Panc1 (cell line): Measurements from ENCODE around the gene MAEA. TPM values are rescaled to one million over a fixed set of nuclear protein-coding genes. Genes with fewer than 3 reads are reported as not detected.

Source experiments
- ATAC-seq: fragments of 200-7000 bp; cut with Tn5 transposase; 2 replicates; pipeline ENCODE4 v1.9.1; 2020; ENCODE audit warnings: mild to moderate bottlenecking, moderate library complexity
- BruUV-seq: library from RNA; stranded (reverse); fragments of 400-500 nt; replicated peaks from 2 replicates; lab custom pipeline; 2021; lab: Mats Ljungman, UMichigan
- CTCF ChIA-PET: fragments of 300-600 bp; sonication (Branson Sonifier 250); formaldehyde crosslinking; loops from one replicate; lab custom pipeline; 2022; ENCODE audit warnings: antibody characterized with exemption; lab: Charles Lee
- POLR2A ChIA-PET: fragments of 300-600 bp; sonication (Branson Sonifier 250); formaldehyde crosslinking; loops from one replicate; lab custom pipeline; 2022; ENCODE audit warnings: antibody characterized with exemption; lab: Charles Lee
- DNase-seq: peaks from one replicate; pipeline ENCODE4 v3.0.0-alpha.2; 2010; ENCODE audit warnings: low read depth, low spot score
- H3K27ac ChIP-seq: 2 replicates; pipeline ENCODE4 v1.5.1; 2011; ENCODE audit warnings: mild to moderate bottlenecking, low read length, inconsistent platforms
- H3K27me3 ChIP-seq: fragments of 200-500 bp; sonication (Bioruptor generic); 2 replicates; pipeline ENCODE4 v1.6.0; 2014; ENCODE audit warnings: low read length, inconsistent platforms; ENCODE audit not compliant: control insufficient read depth, insufficient read depth
- H3K36me3 ChIP-seq: fragments of 200-500 bp; sonication (Bioruptor generic); 2 replicates; pipeline ENCODE4 v1.5.1; 2014; ENCODE audit warnings: inconsistent platforms, mild to moderate bottlenecking, low read length, moderate library complexity; ENCODE audit not compliant: control insufficient read depth, insufficient read depth
- H3K4me1 ChIP-seq: 2 replicates; pipeline ENCODE4 v1.5.1; 2011; ENCODE audit warnings: inconsistent platforms, mild to moderate bottlenecking, low read length, moderate library complexity; ENCODE audit not compliant: control insufficient read depth, insufficient read depth
- H3K4me3 ChIP-seq, 2 experiments: 2 replicates each; pipeline ENCODE4 v1.5.1; 2011 to 2012; ENCODE audit warnings: low read depth in 2 of 2, low read length in 2 of 2, mild to moderate bottlenecking in 2 of 2, inconsistent platforms in 1 of 2, moderate library complexity in 1 of 2
- H3K9me3 ChIP-seq: fragments of 200-500 bp; sonication (Bioruptor generic); 2 replicates; pipeline ENCODE4 v1.5.1; 2014; ENCODE audit warnings: low read depth, mild to moderate bottlenecking, inconsistent platforms, low read length, moderate library complexity; ENCODE audit not compliant: control insufficient read depth, insufficient read depth
- POLR2AphosphoS5 ChIP-seq: IDR thresholded peaks from 2 replicates; pipeline ENCODE4 v1.6.1; 2012; ENCODE audit warnings: mild to moderate bottlenecking, low read depth, low read length, moderate library complexity
- SIN3A ChIP-seq: IDR thresholded peaks from 2 replicates; pipeline ENCODE4 v1.6.1; 2012; ENCODE audit warnings: low read depth, mild to moderate bottlenecking, low read length, moderate library complexity, borderline replicate concordance; ENCODE audit not compliant: insufficient read depth
- TCF7L2 ChIP-seq: IDR thresholded peaks from 2 replicates; pipeline ENCODE4 v1.6.1; 2011; ENCODE audit warnings: mild to moderate bottlenecking, low read depth, low read length, inconsistent platforms
- in situ Hi-C: cut with HindIII; loops from 2 replicates; pipeline ENCODE4 v1.10.0; 2016; ENCODE audit warnings: low sequenced_read_pairs, low pct_unique_long_range_greater_than_20kb
- intact Hi-C: fragments of 100-400 bp; cut with micrococcal nuclease; formaldehyde crosslinking; loops from one replicate; pipeline ENCODE4 v1.10.0; 2022; ENCODE audit not compliant: unreplicated experiment
- total RNA-seq: library from RNA; stranded (reverse); gene quantifications from one replicate; pipeline ENCODE4 v1.2.1, GENCODE V29; 2021; ENCODE audit not compliant: unreplicated experiment
- TF ChIP-seq, protein P1 (sequence below): fragments of 450-650 bp; IDR thresholded peaks from 2 replicates; pipeline ENCODE4 v1.5.1; 2017; ENCODE audit warnings: mild to moderate bottlenecking
- TF ChIP-seq, protein P2 (sequence below), 2 experiments: IDR thresholded peaks; 2 replicates each; pipeline ENCODE4 v1.6.1; 2011 to 2012; ENCODE audit warnings: low read depth in 2 of 2, control low read depth in 1 of 2, low read length in 1 of 2, mild to moderate bottlenecking in 1 of 2, moderate library complexity in 1 of 2; ENCODE audit not compliant: insufficient read depth in 1 of 2

MAEA gene
- total RNA-seq, 1 experiment from 2014 or later: 62.3 TPM

DNA sequence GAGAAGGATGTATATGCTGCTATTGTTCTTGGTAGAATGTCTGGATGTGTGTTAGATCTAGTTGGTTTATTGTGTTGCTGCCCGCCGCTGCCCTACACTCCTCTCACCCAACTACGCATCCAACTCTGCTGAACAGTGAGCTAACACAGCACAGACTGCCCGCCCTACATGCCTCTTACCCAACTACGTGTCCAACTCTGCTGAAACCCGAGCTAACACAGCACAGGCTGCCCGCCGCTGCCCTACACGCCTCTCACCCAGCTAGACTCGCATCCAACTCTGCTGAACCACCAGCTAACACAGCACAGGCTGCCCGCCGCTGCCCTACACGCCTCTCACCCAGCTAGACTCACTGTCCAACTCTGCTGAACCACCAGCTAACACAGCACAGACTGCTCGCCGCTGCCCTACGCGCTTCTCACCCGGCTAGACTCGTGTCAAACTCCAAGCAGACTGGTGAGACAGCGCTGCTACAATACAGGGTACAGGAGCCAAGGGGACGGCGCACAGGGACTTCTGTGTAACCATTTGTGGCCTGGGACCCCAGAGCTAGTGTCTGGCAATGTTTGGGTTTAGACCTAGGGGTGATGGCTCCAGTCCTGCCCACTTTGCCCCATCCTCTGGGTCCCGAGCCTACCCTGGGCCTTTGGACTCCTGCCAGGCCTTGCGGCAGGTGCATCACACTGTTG, 29.1 kb upstream of the MAEA start:
- ChIA-PET CTCF (interaction anchor here (0.7 kb wide), 1 partner anchor 187 kb away, joined by 3 read pairs; no protein-coding TSS in a partner anchor), POLR2A (no interaction called here)
- Histone ChIP-seq H3K9me3 (peaks cover 4% of the 10 kb centered on the region; the same call in 1 of the 2 replicates), H3K4me1 (no peaks in the 10 kb centered on the region), H3K27ac (no peak overlapping the region), H3K36me3 (no peaks in the 10 kb centered on the region), H3K27me3 (no peaks in the 10 kb centered on the region), H3K4me3 (no peak overlapping the region)
- DNase-seq (no peak), ATAC-seq (no peak)
- no TSS peak for BruUV-seq
- in situ Hi-C loops (no loop called here), intact Hi-C loops (loop anchor here (10.0 kb wide), 1 partner anchor 126 kb away; no protein-coding TSS in a partner anchor)
- TF ChIP-seq POLR2AphosphoS5: no peak
- TF ChIP-seq, protein P1, sequence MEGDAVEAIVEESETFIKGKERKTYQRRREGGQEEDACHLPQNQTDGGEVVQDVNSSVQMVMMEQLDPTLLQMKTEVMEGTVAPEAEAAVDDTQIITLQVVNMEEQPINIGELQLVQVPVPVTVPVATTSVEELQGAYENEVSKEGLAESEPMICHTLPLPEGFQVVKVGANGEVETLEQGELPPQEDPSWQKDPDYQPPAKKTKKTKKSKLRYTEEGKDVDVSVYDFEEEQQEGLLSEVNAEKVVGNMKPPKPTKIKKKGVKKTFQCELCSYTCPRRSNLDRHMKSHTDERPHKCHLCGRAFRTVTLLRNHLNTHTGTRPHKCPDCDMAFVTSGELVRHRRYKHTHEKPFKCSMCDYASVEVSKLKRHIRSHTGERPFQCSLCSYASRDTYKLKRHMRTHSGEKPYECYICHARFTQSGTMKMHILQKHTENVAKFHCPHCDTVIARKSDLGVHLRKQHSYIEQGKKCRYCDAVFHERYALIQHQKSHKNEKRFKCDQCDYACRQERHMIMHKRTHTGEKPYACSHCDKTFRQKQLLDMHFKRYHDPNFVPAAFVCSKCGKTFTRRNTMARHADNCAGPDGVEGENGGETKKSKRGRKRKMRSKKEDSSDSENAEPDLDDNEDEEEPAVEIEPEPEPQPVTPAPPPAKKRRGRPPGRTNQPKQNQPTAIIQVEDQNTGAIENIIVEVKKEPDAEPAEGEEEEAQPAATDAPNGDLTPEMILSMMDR: no peak
- TF ChIP-seq, protein P2, sequence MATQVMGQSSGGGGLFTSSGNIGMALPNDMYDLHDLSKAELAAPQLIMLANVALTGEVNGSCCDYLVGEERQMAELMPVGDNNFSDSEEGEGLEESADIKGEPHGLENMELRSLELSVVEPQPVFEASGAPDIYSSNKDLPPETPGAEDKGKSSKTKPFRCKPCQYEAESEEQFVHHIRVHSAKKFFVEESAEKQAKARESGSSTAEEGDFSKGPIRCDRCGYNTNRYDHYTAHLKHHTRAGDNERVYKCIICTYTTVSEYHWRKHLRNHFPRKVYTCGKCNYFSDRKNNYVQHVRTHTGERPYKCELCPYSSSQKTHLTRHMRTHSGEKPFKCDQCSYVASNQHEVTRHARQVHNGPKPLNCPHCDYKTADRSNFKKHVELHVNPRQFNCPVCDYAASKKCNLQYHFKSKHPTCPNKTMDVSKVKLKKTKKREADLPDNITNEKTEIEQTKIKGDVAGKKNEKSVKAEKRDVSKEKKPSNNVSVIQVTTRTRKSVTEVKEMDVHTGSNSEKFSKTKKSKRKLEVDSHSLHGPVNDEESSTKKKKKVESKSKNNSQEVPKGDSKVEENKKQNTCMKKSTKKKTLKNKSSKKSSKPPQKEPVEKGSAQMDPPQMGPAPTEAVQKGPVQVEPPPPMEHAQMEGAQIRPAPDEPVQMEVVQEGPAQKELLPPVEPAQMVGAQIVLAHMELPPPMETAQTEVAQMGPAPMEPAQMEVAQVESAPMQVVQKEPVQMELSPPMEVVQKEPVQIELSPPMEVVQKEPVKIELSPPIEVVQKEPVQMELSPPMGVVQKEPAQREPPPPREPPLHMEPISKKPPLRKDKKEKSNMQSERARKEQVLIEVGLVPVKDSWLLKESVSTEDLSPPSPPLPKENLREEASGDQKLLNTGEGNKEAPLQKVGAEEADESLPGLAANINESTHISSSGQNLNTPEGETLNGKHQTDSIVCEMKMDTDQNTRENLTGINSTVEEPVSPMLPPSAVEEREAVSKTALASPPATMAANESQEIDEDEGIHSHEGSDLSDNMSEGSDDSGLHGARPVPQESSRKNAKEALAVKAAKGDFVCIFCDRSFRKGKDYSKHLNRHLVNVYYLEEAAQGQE (IDR thresholded peaks at IDR 0.05; ENCODE audit: insufficient read depth in 1 of 2, low read depth in 2 of 2, low read length in 1 of 2): no peak
- no peak for TF ChIP-seq SIN3A
- TF ChIP-seq TCF7L2: no peak

DNA sequence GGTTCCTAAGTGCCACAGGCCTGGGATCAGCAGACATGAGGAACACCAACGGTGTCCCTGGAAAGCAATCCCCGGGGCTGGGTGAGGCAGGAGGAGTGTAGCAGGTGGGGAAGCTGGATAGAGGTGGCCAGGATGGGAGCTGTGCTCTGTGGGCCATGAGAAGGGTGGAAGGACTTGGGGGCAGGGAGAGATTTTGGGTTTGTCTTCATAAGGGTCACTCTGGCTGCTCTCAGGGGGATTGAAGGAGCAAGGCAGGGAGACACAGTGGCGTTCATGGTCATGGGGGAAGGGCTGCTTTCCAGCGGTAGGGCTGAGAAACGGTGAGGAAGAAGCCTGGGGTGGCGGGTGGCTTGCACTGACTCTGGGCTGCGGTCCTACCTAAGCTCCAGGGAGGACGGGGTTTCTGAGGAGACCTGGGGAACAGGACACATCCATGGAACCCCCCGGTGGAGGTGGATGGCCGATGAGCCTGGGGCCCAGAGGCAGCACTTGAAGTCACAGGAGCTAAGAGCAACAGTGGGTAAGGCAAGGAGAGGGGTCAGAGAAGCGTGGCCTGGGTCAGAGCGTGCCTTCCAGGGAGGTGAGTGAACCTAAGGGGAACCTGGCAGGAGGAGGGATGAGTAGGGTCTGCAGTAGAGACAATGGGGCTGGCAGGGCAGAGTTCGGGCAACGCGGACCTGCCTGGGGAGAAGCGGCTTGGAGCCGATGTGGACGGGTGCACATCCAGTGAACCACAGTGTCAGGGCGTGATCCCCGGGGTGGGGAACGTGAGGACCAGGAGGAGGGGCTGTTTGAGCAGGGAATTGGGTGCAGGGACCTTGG, 28.4 kb upstream of the MAEA start:
- DNase-seq: no peak
- ChIA-PET POLR2A (no interaction called here), CTCF (interaction anchor here (0.7 kb wide), 1 partner anchor 188 kb away, joined by 3 read pairs; no protein-coding TSS in a partner anchor)
- Histone ChIP-seq H3K27me3 (no peaks in the 10 kb centered on the region), H3K27ac (no peak overlapping the region), H3K9me3 (peaks cover 4% of the 10 kb centered on the region; the same call in 1 of the 2 replicates), H3K4me3 (no peak overlapping the region), H3K4me1 (no peaks in the 10 kb centered on the region), H3K36me3 (no peaks in the 10 kb centered on the region)
- intact Hi-C loops: loop anchor here (10.0 kb wide), 1 partner anchor 127 kb away; no protein-coding TSS in a partner anchor
- no peak for ATAC-seq
- TF ChIP-seq POLR2AphosphoS5: no peak
- TF ChIP-seq, protein P2 (IDR thresholded peaks at IDR 0.05; ENCODE audit: insufficient read depth in 1 of 2, low read depth in 2 of 2, low read length in 1 of 2): no peak
- TF ChIP-seq SIN3A: no peak
- TF ChIP-seq TCF7L2: no peak
- TF ChIP-seq, protein P1: no peak
- in situ Hi-C loops: no loop called here
- no TSS peak for BruUV-seq
